ENCODE data around the gene TPBGL. TPM values are rescaled to one million over a fixed set of nuclear protein-coding genes. Genes with fewer than 3 reads are reported as not detected.

The TPBGL gene
- total and polyA plus RNA-seq, 5 experiments from 2014 or later = 0.09 to 0.24 (median 0.16) TPM

DNA sequence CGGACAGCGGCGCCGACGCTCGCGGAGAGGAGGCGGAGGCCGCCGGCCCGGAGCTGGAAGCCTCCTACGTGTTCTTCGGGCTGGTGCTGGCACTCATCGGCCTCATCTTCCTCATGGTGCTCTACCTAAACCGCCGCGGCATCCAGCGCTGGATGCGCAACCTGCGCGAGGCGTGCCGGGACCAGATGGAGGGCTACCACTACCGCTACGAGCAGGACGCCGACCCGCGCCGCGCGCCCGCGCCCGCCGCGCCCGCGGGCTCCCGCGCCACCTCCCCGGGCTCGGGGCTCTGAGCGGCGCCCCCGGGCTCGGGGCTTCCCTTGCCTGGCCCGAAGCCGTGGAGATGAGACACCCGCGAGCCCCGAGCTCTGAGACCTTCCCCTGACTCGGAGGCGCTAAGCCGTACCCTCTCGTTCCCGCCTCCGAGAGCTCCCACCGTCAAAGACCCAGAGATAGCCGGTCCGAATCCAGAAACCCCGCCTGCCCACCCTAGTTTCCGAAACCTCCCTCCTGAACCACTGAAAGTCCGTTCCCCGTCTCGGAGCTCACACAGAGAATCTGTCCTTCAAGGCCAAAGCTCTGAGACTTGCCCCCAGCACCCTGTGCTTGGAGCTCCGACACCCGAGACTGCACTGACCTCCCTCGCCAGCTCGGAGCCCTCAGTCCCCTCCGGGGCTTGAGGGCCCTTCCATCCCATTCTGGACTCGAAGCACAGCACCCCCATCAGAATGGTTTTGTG, 1.5 kb downstream of the TPBGL start:
- Mint-ChIP-seq H3K36me3 (peaks cover 0 to 3% (median 0%) of the 10 kb centered on the region in 3 donors), H3K27me3 (peaks cover 17 to 52% (median 40%) of the 10 kb centered on the region in 5 donors), H3K9me3 (no peaks in the 10 kb centered on the region), H3K4me1 (peaks cover 3 to 15% (median 10%) of the 10 kb centered on the region in 4 donors), H3K27ac (peak overlapping the region in 3 of 10 donors; percentile 37 to 78 (median 64)), H3K4me3 (peak overlapping the region; percentile 71 to 84 (median 80))
- ATAC-seq (peak; percentile 54 to 57), DNase-seq (no peak)
- POLR2A ChIA-PET = interaction anchor here (0.6 to 2.9 kb wide), 7 partner anchors 19 to 102 kb away, joined by 3 to 15 read pairs (median 9); no protein-coding TSS in a partner anchor

DNA sequence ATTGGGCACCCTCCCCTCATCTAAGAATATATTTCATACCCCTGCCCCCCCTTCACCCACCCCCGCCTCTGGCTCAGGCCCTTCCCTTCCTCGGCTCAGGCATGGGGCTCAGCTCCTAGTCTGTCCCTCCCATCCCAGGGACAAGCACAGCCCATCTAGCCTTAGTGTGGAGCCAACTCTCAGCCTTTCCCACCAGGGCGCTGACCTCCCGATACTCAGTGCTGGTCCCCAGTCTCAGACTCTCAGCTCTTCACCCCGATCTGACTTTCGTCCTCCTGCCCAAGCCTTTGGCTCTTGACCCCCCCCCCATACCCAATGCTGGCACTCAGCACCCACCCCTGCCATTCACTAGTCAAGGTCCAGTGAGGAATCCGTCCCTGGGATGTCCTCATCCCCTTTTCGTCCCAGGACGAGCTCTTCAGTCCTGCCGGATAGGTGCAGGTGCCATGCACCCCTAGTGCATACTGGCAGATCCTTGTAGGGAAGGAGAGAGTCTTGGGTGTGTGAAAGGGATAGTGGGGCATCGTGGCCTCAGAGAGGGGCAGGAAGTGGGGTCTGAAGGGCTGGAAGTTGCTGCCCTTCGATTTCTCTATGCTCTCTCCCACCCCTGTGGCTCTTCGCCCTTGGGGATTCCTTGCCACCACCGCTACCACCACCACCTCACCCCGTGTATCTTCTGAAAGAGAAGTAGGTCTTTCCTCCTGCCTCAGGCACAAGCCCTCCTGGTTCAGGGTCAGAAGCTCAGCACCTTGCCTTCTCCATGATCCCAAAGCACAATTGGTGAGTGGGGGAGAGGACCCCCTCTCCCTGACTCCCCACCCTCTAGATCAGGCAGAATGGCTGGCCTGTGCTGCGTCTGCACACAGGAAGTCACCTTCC, 2.4 kb downstream of the TPBGL start:
- ATAC-seq (no peak), DNase-seq (no peak)
- Mint-ChIP-seq H3K27me3 (peaks cover 14 to 43% (median 33%) of the 10 kb centered on the region in 5 donors), H3K4me1 (peaks cover 3 to 15% (median 10%) of the 10 kb centered on the region in 4 donors), H3K36me3 (peaks cover 0 to 3% (median 0%) of the 10 kb centered on the region in 3 donors), H3K9me3 (no peaks in the 10 kb centered on the region), H3K4me3 (peak overlapping the region; percentile 67 to 84 (median 80)), H3K27ac (peak overlapping the region in 2 of 10 donors; percentile 44 to 78)
- POLR2A ChIA-PET = interaction anchor here (0.6 to 2.9 kb wide), 5 partner anchors 28 to 102 kb away, joined by 3 to 15 read pairs (median 10); no protein-coding TSS in a partner anchor

DNA sequence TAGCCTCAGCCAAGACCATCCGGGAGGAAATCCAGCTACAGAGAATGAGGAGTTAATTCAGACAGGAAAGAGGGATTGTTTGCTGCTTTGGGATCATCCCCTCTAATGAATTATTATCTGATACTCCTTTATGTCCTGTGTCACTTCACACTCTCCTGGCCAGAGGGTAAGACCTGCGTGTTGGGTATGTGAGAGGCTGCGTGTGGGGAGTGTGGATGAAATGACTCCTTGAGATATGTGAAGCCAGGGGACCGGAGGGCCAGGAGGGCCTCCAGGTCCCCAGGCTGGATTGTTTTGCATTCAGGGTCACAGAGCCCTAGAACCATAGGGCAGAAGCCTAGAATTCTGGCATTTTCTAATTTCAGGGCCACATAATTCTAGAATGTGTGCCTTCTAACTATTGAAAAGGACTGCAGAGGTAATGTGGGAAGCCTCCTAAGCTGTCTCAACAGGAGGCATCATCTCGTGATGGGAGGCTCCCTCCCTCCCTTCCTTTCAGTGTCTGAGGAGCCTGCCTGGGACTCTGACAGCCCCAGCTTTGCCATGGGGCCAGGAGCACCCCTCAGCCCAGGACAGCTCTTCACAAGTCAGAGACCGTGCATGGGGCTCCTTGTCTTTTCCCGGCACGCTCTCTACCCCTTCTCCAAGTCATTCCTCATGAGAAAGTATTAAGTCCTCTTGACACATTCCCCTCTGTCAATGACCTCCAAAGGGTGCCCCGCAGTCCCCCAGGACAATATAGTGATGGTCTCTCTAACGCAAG, 3.7 kb downstream of the TPBGL start:
- Mint-ChIP-seq H3K4me1 (peaks cover 7 to 22% (median 12%) of the 10 kb centered on the region in 4 donors), H3K4me3 (peak overlapping the region in 3 of 10 donors; percentile 26 to 45 (median 40)), H3K36me3 (peaks cover 0 to 3% (median 0%) of the 10 kb centered on the region in 3 donors), H3K27ac (no peak overlapping the region), H3K9me3 (no peaks in the 10 kb centered on the region), H3K27me3 (peaks cover 13 to 30% (median 27%) of the 10 kb centered on the region in 5 donors)
- POLR2A ChIA-PET = interaction anchor here (1.0 kb wide), 1 partner anchor 102 kb away, joined by 4 read pairs; no protein-coding TSS in a partner anchor
- DNase-seq = no peak
- no peak for ATAC-seq

DNA sequence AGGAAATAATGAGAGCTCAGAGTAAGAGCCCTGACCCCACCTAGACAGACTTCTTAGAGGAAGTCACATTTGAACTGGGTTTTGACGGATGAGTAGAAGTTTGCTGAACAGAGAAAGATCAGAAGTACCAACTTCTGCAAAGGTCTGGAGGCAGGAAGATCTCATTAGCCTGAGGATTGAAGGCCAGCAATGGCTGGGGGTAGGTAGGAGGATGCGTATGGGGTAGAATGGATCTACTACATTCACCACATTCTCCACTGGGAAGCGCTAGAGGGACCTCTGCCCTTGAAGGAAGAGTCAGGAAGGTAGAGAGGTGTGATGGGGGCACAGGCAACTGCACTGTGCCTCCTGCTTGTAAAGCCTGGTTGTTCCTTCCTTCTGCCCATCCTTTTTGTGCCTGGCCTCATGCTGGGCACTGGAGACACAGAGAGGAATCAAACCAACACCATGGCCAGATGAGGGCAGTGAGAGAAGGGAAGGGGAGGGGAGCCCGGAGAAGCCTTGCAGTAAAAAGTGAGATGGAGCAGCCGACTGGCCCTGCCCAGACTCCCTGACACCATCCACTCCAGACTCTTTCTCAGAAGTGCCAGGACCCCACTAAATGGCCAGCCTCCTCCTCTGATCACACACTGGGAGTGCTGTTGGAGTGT, 4.9 kb downstream of the TPBGL start:
- H3K36me3 Mint-ChIP-seq = peaks cover 0 to 3% (median 0%) of the 10 kb centered on the region in 3 donors

DNA sequence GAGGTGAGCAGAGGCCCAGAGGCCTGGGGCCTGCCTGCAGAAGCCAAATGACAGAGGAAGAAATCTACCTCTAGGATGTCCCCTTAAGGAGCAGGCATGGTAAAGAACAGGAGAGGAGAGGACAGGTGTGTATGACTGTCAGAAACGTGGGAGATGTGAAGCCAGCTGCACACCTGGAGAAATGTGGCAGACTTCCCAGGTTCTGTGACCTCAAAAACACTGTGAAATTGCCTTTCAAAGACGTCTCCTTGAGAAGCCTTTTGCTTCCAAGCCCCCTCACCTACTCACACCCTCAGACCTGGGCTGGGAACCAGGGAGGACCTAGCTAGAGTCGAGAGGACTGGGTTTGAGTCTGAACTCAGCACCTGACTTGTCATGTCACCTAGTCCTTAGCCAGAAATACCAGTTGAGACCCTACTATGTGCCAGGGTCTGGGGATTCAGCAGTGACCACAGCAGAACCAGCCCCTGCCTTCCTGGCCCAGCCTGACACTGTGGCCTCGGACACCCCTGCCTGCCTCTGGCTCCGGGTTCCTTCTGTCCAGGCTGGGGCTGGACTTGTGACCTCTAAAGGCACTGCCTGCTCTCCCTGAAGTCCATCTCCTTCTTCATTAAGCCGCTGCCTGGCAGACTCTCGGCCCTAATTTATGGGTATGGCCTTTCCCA, 5.6 kb downstream of the TPBGL start:
- no peak for ATAC-seq
- POLR2A ChIA-PET = no interaction called here
- Mint-ChIP-seq H3K27ac (peak overlapping the region in 2 of 10 donors; percentile 52 to 67), H3K36me3 (peaks cover 0 to 3% (median 0%) of the 10 kb centered on the region in 3 donors), H3K4me3 (peak overlapping the region in 1 of 10 donors; percentile 29), H3K4me1 (peaks cover 4 to 22% (median 9%) of the 10 kb centered on the region in 4 donors), H3K27me3 (peaks cover 13 to 18% (median 14%) of the 10 kb centered on the region in 5 donors), H3K9me3 (no peaks in the 10 kb centered on the region)
- no peak for DNase-seq

More for the DNA sequence above, 4.9 kb downstream of the TPBGL start:
- Mint-ChIP-seq H3K27ac (peak overlapping the region in 2 of 10 donors; percentile 52 to 67), H3K4me3 (no peak overlapping the region), H3K4me1 (peaks cover 4 to 22% (median 9%) of the 10 kb centered on the region in 4 donors), H3K9me3 (no peaks in the 10 kb centered on the region), H3K27me3 (peaks cover 13 to 18% (median 14%) of the 10 kb centered on the region in 5 donors)
- POLR2A ChIA-PET = interaction anchor here (1.0 kb wide), 1 partner anchor 103 kb away, joined by 4 read pairs; no protein-coding TSS in a partner anchor
- DNase-seq = no peak
- no peak for ATAC-seq

DNA sequence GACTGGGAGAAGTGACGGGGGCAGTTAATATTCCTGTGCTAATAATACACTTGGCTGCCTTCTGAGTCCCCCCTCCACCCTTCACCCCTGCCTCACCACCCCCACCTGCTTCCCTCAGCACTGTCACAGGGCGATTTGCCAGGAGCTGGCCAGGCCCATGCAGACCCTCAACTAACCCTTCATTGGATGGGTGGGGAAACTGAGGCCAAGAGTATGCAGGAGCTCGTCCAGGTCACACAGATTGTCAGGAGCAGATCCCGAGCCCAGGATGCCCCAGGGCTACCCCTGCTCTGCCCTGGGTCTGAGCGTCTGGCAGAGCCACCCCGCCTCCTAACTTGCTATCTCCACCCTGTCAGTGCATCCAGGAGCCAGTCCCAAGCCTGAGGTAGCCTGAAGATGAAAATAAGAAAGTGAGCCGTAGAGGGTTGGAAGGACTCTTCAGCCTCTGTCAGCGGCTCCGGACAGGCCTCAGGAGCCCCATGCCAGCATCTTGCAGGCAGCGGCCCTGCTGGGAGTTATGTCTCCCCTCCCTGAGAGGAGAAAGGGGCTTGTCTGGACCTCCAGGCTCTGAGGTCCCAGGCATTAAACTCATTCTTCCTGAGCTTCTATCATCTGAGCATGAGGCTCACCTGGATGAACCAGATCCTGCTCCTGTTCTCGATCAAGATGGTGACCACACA, 6.2 kb downstream of the TPBGL start:
- H3K4me3 Mint-ChIP-seq = no peak overlapping the region
- POLR2A ChIA-PET = no interaction called here
- H3K36me3 Mint-ChIP-seq = peaks cover 0 to 3% (median 0%) of the 10 kb centered on the region in 3 donors
- peak overlapping the region in 1 of 10 donors; percentile 48 for H3K27ac Mint-ChIP-seq
- ATAC-seq = no peak
- peaks cover 4 to 22% (median 9%) of the 10 kb centered on the region in 4 donors for H3K4me1 Mint-ChIP-seq
- no peak for DNase-seq
- H3K9me3 Mint-ChIP-seq = no peaks in the 10 kb centered on the region
- peaks cover 13 to 20% (median 14%) of the 10 kb centered on the region in 5 donors for H3K27me3 Mint-ChIP-seq

DNA sequence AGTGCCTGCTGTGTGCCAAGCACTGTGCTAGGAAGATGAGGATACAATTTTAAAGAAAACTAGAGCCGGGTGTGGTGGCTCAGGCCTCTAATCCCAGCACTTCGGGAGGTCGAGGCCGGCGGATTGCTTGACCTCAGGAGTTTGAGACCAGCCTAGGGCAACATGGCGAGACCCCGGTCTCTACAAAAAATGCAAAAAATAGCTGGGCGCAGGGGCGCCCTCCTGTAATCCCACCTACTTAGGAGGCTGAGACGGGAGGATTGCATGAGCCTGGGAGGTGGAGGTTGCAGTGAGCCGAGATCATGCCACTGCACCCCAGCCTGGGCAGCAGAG, 8.3 kb downstream of the TPBGL start:
- Mint-ChIP-seq H3K4me3 (no peak overlapping the region), H3K27ac (no peak overlapping the region), H3K36me3 (no peaks in the 10 kb centered on the region), H3K4me1 (peaks cover 0 to 7% (median 4%) of the 10 kb centered on the region in 4 donors), H3K27me3 (peaks cover 0 to 6% (median 0%) of the 10 kb centered on the region in 5 donors), H3K9me3 (no peaks in the 10 kb centered on the region)
- DNase-seq (no peak), ATAC-seq (no peak)
- POLR2A ChIA-PET = interaction anchor here (0.6 to 2.1 kb wide), 8 partner anchors 12 to 226 kb away, joined by 3 to 16 read pairs (median 6); no protein-coding TSS in a partner anchor

DNA sequence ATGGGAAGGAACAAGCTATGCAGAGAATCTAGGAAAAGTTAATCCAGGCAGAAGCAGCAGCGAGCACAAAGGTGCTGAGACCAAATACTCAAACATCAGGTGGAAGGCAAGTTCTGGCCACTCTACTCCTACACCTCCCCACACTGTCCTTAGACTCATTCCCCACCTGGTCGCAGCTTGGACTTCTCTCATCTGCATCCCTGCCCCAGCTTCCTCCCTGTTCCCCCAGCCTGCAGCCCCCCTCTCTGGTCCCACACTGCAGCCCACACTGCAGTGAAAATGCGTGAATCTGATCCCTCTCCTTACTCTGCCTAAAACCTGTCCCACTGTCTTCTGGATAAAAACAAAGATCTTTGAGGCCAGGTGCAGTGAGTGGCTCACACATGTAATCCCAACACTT, 9.1 kb downstream of the TPBGL start:
- no peaks in the 10 kb centered on the region for H3K9me3 Mint-ChIP-seq
- POLR2A ChIA-PET = interaction anchor here (0.6 to 1.9 kb wide), 2 partner anchors 26 to 1714 kb away, joined by 4 to 16 read pairs; no protein-coding TSS in a partner anchor
- ATAC-seq = no peak
- H3K4me1 Mint-ChIP-seq = peaks cover 0 to 7% (median 4%) of the 10 kb centered on the region in 4 donors
- no peaks in the 10 kb centered on the region for H3K36me3 Mint-ChIP-seq
- H3K4me3 Mint-ChIP-seq = no peak overlapping the region
- peak overlapping the region in 2 of 10 donors; percentile 48 to 56 for H3K27ac Mint-ChIP-seq
- peaks cover 0 to 6% (median 0%) of the 10 kb centered on the region in 5 donors for H3K27me3 Mint-ChIP-seq
- DNase-seq = no peak

DNA sequence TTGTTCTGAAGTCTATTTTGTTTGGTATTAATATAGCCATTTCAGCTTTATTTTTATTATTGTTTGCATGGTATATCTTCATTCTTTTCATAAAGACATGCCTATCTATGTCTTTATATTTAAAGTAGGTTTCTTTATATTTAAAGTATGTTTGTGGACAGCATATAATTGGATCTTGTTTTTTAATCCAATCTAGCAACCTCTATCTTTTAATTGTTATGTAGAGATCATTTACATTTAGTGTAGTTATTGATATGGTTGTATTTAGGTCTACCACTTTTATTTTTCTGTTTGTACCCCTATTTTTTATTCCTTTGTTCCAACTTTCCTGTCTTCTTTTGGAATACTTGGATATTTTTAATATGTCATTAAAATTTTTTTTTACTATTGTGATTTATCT, 13.8 kb downstream of the TPBGL start:
- POLR2A ChIA-PET = no interaction called here
- Mint-ChIP-seq H3K27ac (no peak overlapping the region), H3K36me3 (no peaks in the 10 kb centered on the region), H3K27me3 (peaks cover 0 to 10% (median 0%) of the 10 kb centered on the region in 5 donors), H3K9me3 (no peaks in the 10 kb centered on the region), H3K4me3 (no peak overlapping the region), H3K4me1 (peaks cover 0 to 12% (median 3%) of the 10 kb centered on the region in 4 donors)
- ATAC-seq (no peak), DNase-seq (no peak)

DNA sequence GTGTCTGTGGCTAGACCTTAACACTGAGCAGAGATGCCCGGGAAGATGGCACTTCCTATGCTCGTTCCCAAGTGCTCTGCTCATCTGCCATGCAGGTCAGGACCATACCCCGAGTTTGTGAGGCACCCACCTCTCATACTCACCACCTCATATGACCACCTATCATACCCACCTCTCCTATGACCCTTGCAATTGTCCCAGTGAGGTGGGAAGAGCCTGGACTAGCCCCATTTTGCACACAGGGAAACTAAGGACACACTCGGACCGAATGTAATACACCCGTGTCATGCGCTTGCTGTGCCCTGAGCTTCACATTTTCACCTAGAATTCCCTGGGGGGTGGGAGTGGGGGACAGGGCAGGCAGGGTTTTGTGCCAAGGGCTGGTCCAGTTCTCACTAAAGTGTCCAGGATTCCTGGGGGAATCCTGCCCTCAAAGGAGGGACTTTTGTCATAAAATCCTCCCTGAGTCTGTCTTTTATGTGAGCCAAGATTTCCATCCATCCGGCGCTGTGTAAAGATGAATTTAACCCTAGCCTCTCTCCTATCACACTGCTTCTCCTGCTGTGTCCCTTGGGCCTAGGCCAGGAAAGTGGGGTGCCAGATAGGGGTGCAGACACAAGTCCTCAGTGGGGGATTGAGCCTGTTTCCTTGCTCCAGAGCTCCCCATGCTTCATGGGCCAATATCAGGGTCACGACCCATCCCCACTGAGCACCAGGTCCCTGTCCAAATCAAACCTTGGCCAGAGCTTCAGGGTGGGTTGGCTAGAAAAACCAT, 20.0 kb downstream of the TPBGL start:
- DNase-seq = peak in 1 of 10 donors; percentile 50
- Mint-ChIP-seq H3K9me3 (no peaks in the 10 kb centered on the region), H3K27ac (peak overlapping the region; percentile 86 to 97 (median 90)), H3K36me3 (no peaks in the 10 kb centered on the region), H3K27me3 (peaks cover 0 to 8% (median 0%) of the 10 kb centered on the region in 5 donors), H3K4me1 (peaks cover 31 to 70% (median 57%) of the 10 kb centered on the region in 4 donors), H3K4me3 (peak overlapping the region in 8 of 10 donors; percentile 17 to 83 (median 72))
- peak in 1 of 2 donors; percentile 4 for ATAC-seq
- POLR2A ChIA-PET = interaction anchor here (0.9 to 6.0 kb wide), 6 partner anchors 10 to 138 kb away, joined by 3 to 146 read pairs (median 4); partner anchors contain the start of gene RPS3
